Mammary epithelial cell (primary cell): ENCODE results near the gene DENND6B.

Experiments used
- EZH2 ChIP-seq: IDR thresholded peaks from 2 replicates; pipeline ENCODE4 v1.6.1; 2012; ENCODE audit warnings: low read length, inconsistent platforms, borderline replicate concordance
- TF ChIP-seq, protein P1 (sequence below), 2 donors: IDR thresholded peaks in 1 of 2; conservative IDR thresholded peaks in 1 of 2; 2 replicates each; pipeline ENCODE4 v1.5.1; 2011 to 2012; ENCODE audit warnings: inconsistent platforms in 2 of 2, low read length in 2 of 2, mild to moderate bottlenecking in 2 of 2, control low read depth in 1 of 2, low read depth in 1 of 2; ENCODE audit not compliant: insufficient read depth in 1 of 2; ENCODE audit errors: extremely low read depth in 1 of 2

DNA sequence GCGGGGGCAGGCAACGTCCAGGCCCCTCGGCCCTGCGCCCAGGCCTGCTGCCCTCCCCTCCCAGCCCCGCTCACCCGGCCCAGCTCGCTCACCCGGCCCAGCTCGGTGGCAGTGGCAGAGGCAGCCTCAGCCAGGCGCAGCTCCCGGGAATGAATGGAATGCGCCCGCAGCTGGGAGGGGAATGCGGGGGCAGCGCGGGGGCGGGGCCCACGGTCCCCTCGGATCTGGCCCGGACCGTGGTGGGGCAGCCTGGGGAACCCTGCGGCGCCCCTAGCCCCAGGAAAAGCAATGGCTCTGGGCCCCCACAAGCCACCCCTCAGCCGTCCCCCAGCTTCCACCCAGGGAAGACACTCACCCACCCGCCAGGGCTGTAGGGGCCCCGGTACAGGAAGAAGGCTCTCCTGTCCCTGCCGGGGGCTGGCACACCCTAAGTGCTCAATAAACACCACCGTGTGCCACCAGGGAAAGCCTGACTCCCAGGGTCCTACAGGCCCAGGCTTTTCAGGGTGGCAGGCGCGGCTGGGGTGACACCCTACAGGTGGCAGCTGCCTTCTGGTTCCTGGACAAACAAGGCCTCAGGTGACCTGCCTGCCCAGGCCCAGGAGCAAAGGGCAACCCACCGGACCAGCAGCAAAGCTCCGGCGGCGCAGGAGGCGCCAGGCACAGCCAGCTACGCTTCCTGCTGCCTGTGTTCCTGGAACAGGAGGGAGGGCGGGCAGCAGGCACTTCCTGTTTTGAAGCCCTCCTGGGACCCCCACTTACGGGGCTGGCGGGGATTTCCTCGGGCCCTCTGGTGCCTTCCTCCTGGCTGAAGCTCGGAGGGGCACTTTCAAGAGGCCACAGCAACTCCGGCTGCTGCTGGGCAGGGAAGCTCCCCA is 33.1 kb downstream of the DENND6B start:
- TF ChIP-seq, protein P1, sequence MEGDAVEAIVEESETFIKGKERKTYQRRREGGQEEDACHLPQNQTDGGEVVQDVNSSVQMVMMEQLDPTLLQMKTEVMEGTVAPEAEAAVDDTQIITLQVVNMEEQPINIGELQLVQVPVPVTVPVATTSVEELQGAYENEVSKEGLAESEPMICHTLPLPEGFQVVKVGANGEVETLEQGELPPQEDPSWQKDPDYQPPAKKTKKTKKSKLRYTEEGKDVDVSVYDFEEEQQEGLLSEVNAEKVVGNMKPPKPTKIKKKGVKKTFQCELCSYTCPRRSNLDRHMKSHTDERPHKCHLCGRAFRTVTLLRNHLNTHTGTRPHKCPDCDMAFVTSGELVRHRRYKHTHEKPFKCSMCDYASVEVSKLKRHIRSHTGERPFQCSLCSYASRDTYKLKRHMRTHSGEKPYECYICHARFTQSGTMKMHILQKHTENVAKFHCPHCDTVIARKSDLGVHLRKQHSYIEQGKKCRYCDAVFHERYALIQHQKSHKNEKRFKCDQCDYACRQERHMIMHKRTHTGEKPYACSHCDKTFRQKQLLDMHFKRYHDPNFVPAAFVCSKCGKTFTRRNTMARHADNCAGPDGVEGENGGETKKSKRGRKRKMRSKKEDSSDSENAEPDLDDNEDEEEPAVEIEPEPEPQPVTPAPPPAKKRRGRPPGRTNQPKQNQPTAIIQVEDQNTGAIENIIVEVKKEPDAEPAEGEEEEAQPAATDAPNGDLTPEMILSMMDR (conservative IDR thresholded peaks at IDR 0.05 in 1 of 2, IDR thresholded peaks at IDR 0.05 in 1 of 2; ENCODE audit: extremely low read depth in 1 of 2, insufficient read depth in 1 of 2, low read depth in 1 of 2, low read length in 2 of 2): no peak
- TF ChIP-seq EZH2: no peak
